ENCODE measurements around the gene WFDC5. TPM values are rescaled to one million over a fixed set of nuclear protein-coding genes. Genes with fewer than 3 reads are reported as not detected.
A peak's percentile ranks its signal among the peaks of the same experiment; 100 is the strongest.

The WFDC5 gene
- total RNA-seq, 4 donors from 2014 or later: not detected

GRCh38 chr20:45097485-45098102 lies 17.4 kb downstream of the WFDC5 start:
- Histone ChIP-seq H3K27me3 (peaks cover 13% of the 10 kb centered on the region), H3K27ac (no peak overlapping the region), H3K4me1 (peaks cover 3 to 14% of the 10 kb centered on the region in 2 donors), H3K9me3 (no peaks in the 10 kb centered on the region), H3K4me3 (replicated peaks in 1 of 3) (no peak overlapping the region), H3K36me3 (no peaks in the 10 kb centered on the region)
- 79 to 80% methylated on average over 11 to 13 of the region's 56 CpGs for WGBS, 2 donors
- intact Hi-C loops (cut with DNase I): loop anchor here (10.0 kb wide), 2 partner anchors 53 to 83 kb away; no protein-coding TSS in a partner anchor
- DNase-seq: peak; percentile 24 to 29
- TF ChIP-seq CTCF (IDR thresholded peaks at IDR 0.05): peak in 1 of 6 experiments; percentile 23
- TF ChIP-seq POLR2A (IDR thresholded peaks at IDR 0.05): no peak

GRCh38 chr20:45096781-45097180 lies 18.2 kb downstream of the WFDC5 start:
- no peak for DNase-seq
- Histone ChIP-seq H3K36me3 (no peaks in the 10 kb centered on the region), H3K4me3 (replicated peaks in 1 of 3) (no peak overlapping the region), H3K9me3 (no peaks in the 10 kb centered on the region), H3K4me1 (peaks cover 3 to 14% of the 10 kb centered on the region in 2 donors), H3K27me3 (peaks cover 13% of the 10 kb centered on the region), H3K27ac (no peak overlapping the region)
- TF ChIP-seq CTCF (IDR thresholded peaks at IDR 0.05) (no peak), POLR2A (IDR thresholded peaks at IDR 0.05) (no peak)
- intact Hi-C loops (cut with DNase I): loop anchor here (10.0 kb wide), 2 partner anchors 52 to 82 kb away; no protein-coding TSS in a partner anchor
- WGBS, 2 donors: 79 to 84% methylated on average over 9 of the region's 9 CpGs

DNA sequence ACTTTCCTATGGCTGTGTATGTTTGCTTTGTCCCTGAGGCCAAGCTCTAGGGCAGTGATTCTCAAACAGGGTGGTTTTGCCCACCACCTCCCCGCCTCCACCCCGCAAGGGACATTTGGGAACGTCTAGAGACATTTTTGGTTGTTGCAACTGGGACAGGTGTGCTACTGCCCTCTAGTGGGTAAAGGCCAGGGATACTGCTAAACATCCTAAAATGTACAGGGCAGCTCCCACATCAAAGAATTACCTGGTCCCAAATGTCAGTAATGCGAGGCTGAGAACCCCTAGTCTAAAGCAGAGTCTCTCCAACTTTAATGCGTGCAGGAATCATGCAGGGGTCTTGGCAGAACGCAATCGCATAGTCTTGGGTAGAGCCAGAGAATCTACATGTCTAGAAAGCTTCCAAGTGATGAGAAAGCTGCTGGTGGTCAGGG lies 19.2 kb downstream of the WFDC5 start:
- H3K9me3 ChIP-seq: no peaks in the 10 kb centered on the region
- peaks cover 13% of the 10 kb centered on the region for H3K27me3 ChIP-seq
- no peak overlapping the region for H3K4me3 ChIP-seq (replicated peaks in 1 of 3)
- TF ChIP-seq POLR2A (IDR thresholded peaks at IDR 0.05): no peak
- TF ChIP-seq CTCF (IDR thresholded peaks at IDR 0.05): peak; percentile 39 to 81 (median 52)
- intact Hi-C loops (cut with DNase I): loop anchor here (10.0 kb wide), 2 partner anchors 51 to 81 kb away; no protein-coding TSS in a partner anchor
- H3K4me1 ChIP-seq: peaks cover 3 to 10% of the 10 kb centered on the region in 2 donors
- H3K36me3 ChIP-seq: no peaks in the 10 kb centered on the region
- 4 to 7% methylated on average over 7 of the region's 7 CpGs for WGBS, 2 donors
- peak; percentile 33 to 47 for DNase-seq
- H3K27ac ChIP-seq: no peak overlapping the region

DNA sequence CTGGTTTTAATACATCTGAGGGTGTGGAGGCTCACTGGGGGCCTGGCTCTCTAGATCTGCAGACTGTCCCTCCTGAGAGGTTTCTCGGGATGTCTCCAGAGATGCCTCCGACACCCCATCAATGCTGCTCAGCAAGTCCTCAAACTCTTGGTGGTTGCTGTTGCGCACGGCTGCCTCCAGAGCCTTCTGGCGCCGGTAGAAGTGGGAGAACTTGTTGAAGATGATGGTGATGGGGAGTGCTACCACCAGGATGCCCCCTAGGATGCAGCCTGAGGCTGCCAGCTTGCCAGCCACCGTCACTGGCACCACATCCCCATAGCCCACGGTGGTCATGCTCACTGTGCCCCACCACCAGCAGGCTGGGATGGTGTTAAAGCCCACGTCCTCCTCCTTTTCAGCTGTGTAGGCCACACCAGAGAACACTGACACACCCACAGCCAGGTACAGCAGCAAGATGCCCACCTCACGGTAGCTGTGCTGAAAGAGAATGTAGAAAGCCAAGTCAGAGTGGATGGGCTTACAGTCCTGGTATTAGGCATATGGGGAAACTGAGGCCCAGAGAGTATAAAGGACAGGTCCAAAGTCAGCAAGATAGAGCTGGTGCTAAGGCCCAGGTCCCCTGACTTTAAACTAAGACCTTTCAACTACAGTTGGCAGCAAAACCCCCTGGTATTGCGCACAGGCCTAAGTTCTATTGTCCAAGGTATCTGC lies 20.0 kb downstream of the WFDC5 start:
- Histone ChIP-seq H3K27me3 (peaks cover 13% of the 10 kb centered on the region), H3K4me1 (peaks cover 3 to 7% of the 10 kb centered on the region in 2 donors), H3K27ac (no peak overlapping the region), H3K9me3 (no peaks in the 10 kb centered on the region), H3K4me3 (replicated peaks in 1 of 3) (no peak overlapping the region), H3K36me3 (no peaks in the 10 kb centered on the region)
- TF ChIP-seq POLR2A (IDR thresholded peaks at IDR 0.05): no peak
- TF ChIP-seq CTCF (IDR thresholded peaks at IDR 0.05): no peak
- no peak for DNase-seq
- WGBS, 2 donors: 78 to 85% methylated on average over 10 to 11 of the region's 11 CpGs
- intact Hi-C loops (cut with DNase I): loop anchor here (10.0 kb wide), 2 partner anchors 50 to 80 kb away; no protein-coding TSS in a partner anchor

- Histone ChIP-seq H3K27me3 (peaks cover 13% of the 10 kb centered on the region), H3K4me3 (replicated peaks in 1 of 3) (no peak overlapping the region), H3K9me3 (no peaks in the 10 kb centered on the region), H3K36me3 (no peaks in the 10 kb centered on the region), H3K27ac (no peak overlapping the region), H3K4me1 (peaks cover 3 to 7% of the 10 kb centered on the region in 2 donors)
- intact Hi-C loops (cut with DNase I): loop anchor here (10.0 kb wide), 2 partner anchors 49 to 79 kb away; no protein-coding TSS in a partner anchor
- TF ChIP-seq POLR2A (IDR thresholded peaks at IDR 0.05) (no peak), CTCF (IDR thresholded peaks at IDR 0.05) (no peak)
- WGBS, 2 donors: 89 to 100% methylated on average over 2 of the region's 2 CpGs
- DNase-seq: no peak
Observed at GRCh38 chr20:45094201-45094600, 20.8 kb downstream of the WFDC5 start.

Data from thyroid gland (tissue), 4 donors.